ENCODE data around the gene JAZF1. TPM values are rescaled to one million over a fixed set of nuclear protein-coding genes. Genes with fewer than 3 reads are reported as not detected.

JAZF1 gene
- total and polyA plus RNA-seq, 2 of the 8 experiments (the other 6 are each of a cell fraction or from before 2014, with no cell fraction given) = 2.6 to 21.8 TPM

DNA sequence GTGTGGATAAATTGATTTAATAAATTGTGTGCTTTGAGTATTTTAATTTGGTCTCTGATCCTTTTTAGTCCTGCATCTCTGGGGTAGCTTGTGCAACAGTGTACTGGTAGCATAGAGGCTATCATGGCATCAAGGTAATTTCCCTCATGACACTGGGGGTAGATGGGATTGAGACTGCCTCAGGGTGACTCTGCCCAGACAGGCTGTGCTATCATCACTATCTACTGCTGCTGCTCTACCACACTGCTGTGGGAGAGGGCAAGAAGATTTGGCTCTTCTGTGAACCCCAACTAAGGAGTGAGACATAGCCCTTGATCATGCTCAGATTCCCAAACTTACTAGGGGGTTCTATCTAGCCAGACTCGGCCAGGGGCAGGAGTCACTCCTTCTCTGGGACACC is 43.6 kb upstream of the JAZF1 start:
- Histone ChIP-seq H3K23me2 (ENCODE audit: low read depth, low read length) (no peaks in the 10 kb centered on the region), H4K8ac (ENCODE audit: extremely low read depth, insufficient read depth, low read length) (no peak overlapping the region), H3K56ac (replicated peaks; ENCODE audit: insufficient read length, low read depth, low read length) (no peak overlapping the region), H3K14ac (ENCODE audit: insufficient read length) (no peak overlapping the region), H2BK120ac (replicated peaks; ENCODE audit: low read depth, low read length) (peak overlapping the region; percentile 48), H3K23ac (ENCODE audit: insufficient read length) (no peak overlapping the region), H3K36me3 (ENCODE audit: control insufficient read depth in 2 of 4, insufficient read depth in 4 of 4, low read length in 3 of 4) (no peaks in the 10 kb centered on the region), H3K4ac (replicated peaks; ENCODE audit: insufficient read length, low read depth, low read length) (peak overlapping the region; percentile 27), H4K91ac (replicated peaks; ENCODE audit: insufficient read length, low read length) (peak overlapping the region; percentile 86), H3K79me2 (ENCODE audit: control insufficient read depth in 1 of 2, insufficient read depth in 2 of 2, low read length in 2 of 2) (no peaks in the 10 kb centered on the region), H2BK20ac (ENCODE audit: low read length) (peak overlapping the region; percentile 62; the same call in 1 of the 2 replicates), H3K27ac (ENCODE audit: low read depth, low read length) (no peak overlapping the region), H3K9ac (replicated peaks in 1 of 4; ENCODE audit: extremely low read depth in 1 of 4, low read depth in 3 of 4, low read length in 3 of 4) (no peak overlapping the region), H2AFZ (ENCODE audit: low read length) (peak overlapping the region; percentile 23; the same call in 1 of the 2 replicates), H2BK15ac (ENCODE audit: low read length) (0 out of 2 replicates have a peak overlapping the region, but pooled peaks have one; percentile 13), H4K5ac (ENCODE audit: insufficient read length, low read depth, low read length) (no peak overlapping the region), H3K79me1 (ENCODE audit: low read depth, low read length) (no peaks in the 10 kb centered on the region), H3K27me3 (replicated peaks in 1 of 4; ENCODE audit: control insufficient read depth in 3 of 4, extremely low read depth in 1 of 4, insufficient read depth in 3 of 4, low read length in 3 of 4) (no peaks in the 10 kb centered on the region), H3K18ac (ENCODE audit: extremely low read depth, low read length) (no peak overlapping the region), H2BK12ac (ENCODE audit: low read depth, low read length) (peak overlapping the region; percentile 41; the same call in 1 of the 2 replicates), H3K4me3 (ENCODE audit: extremely low read depth in 1 of 4, insufficient read depth in 2 of 4, low read depth in 3 of 4, low read length in 4 of 4) (no peak overlapping the region), H2BK5ac (ENCODE audit: low read depth, low read length) (no peak overlapping the region), H3K9me3 (ENCODE audit: insufficient read depth in 2 of 2, low read depth in 1 of 2, low read length in 1 of 2) (peaks cover 0 to 2% of the 10 kb centered on the region in 2 experiments; a peak in 1 of 4 replicates), H2AK5ac (ENCODE audit: low read depth, low read length) (no peak overlapping the region), H3K4me2 (ENCODE audit: insufficient read depth in 1 of 2, low read depth in 2 of 2, low read length in 2 of 2) (no peak overlapping the region), H4K20me1 (replicated peaks in 1 of 2; ENCODE audit: control insufficient read depth in 1 of 2, insufficient read depth in 2 of 2, low read length in 2 of 2) (no peaks in the 10 kb centered on the region), H3K4me1 (replicated peaks in 1 of 4; ENCODE audit: control insufficient read depth in 3 of 4, insufficient read depth in 4 of 4, low read length in 3 of 4) (peaks cover 5 to 14% (median 10%) of the 10 kb centered on the region in 4 experiments; a peak in 5 of 7 replicates)
- TF ChIP-seq CTBP2 (IDR thresholded peaks at IDR 0.05; ENCODE audit: borderline replicate concordance, insufficient read depth, insufficient read length, low read length) (no peak), ASH2L (IDR thresholded peaks at IDR 0.05; ENCODE audit: low read length) (no peak), POU5F1 (IDR thresholded peaks at IDR 0.05; ENCODE audit: low read depth, low read length) (no peak), CHD1 (IDR thresholded peaks at IDR 0.05; ENCODE audit: low read depth, low read length) (no peak), TAF7 (optimal IDR thresholded peaks at IDR 0.05; ENCODE audit: borderline replicate concordance, low read depth, low read length) (no peak)
- POLR2A ChIA-PET (ENCODE audit: partially characterized antibody) = no interaction called here
- FAIRE-seq (no peak), DNase-seq (ENCODE audit: low read depth in 1 of 2, low spot score in 2 of 2) (no peak)
- 100% methylated on average over 1 of the region's 1 CpG; no CpG with 5 or more reads in 1 of the 2 experiments for WGBS, 2 experiments (ENCODE audit: extremely low coverage in 1 of 2, insufficient coverage in 1 of 2, insufficient read length in 1 of 2, insufficient replicate concordance in 2 of 2, low coverage in 1 of 2, low lambda C conversion rate in 2 of 2, missing lambda C conversion rate in 1 of 2)
- CTCF ChIA-PET (ENCODE audit: partially characterized antibody) = interaction anchor here (0.5 to 1.3 kb wide), 2 partner anchors 19 to 99 kb away, joined by 3 read pairs; no protein-coding TSS in a partner anchor

Measured in H1 (cell line).